Upper lobe of left lung (tissue), 6 donors: Measurements from ENCODE around the gene UBE4B. TPM values are rescaled to one million over a fixed set of nuclear protein-coding genes. Genes with fewer than 3 reads are reported as not detected.

ENCODE experiments used
- ATAC-seq, 2 donors: fragments of 200-7000 bp; cut with Tn5 transposase; one replicate each; pipeline ENCODE4 v1.9.1; 2022; ENCODE audit warnings: mild to moderate bottlenecking in 2 of 2, moderate library complexity in 2 of 2; ENCODE audit not compliant: low FRiP score in 2 of 2
- DNase-seq, 2 donors: peaks; one replicate each; pipeline ENCODE4 v3.0.0-alpha.2; 2019 to 2020
- H3K27ac ChIP-seq, 4 donors: fragments of 200-600 bp; sonication (generic); one replicate each; pipeline ENCODE4 v1.5.1; 2016 to 2019
- H3K27me3 ChIP-seq, 4 donors: fragments of 200-600 bp; sonication (generic); one replicate each; pipeline ENCODE4 v1.5.1; 2017 to 2019
- H3K36me3 ChIP-seq, 4 donors: fragments of 200-600 bp; sonication (generic); one replicate each; pipeline ENCODE4 v1.5.1; 2016 to 2019
- H3K4me1 ChIP-seq, 4 donors: fragments of 200-600 bp; sonication (generic); one replicate each; pipeline ENCODE4 v1.5.1; 2018 to 2019
- H3K4me3 ChIP-seq, 4 donors: fragments of 200-600 bp; sonication (generic); one replicate each; pipeline ENCODE4 v1.5.1; 2017 to 2019; ENCODE audit warnings: mild to moderate bottlenecking in 2 of 4, moderate library complexity in 1 of 4
- H3K9me3 ChIP-seq, 4 donors: fragments of 200-600 bp; sonication (generic); one replicate each; pipeline ENCODE4 v1.5.1; 2018 to 2019
- CTCF ChIP-seq, 6 experiments: fragments of 450-650 bp in 4 of 6; fragments of 200-600 bp in 2 of 6; sonication (generic) in 2 of 6; IDR thresholded peaks; one replicate each; pipeline ENCODE4 v1.5.1; 2016 to 2019; ENCODE audit warnings: antibody characterized with exemption in 6 of 6
- EP300 ChIP-seq, 4 donors: sonication (generic); formaldehyde crosslinking; IDR thresholded peaks; one replicate each; pipeline ENCODE4 v1.5.1; 2017; ENCODE audit warnings: antibody characterized with exemption in 4 of 4, control low read depth in 2 of 4
- POLR2A ChIP-seq, 4 donors: fragments of 450-650 bp; IDR thresholded peaks; one replicate each; pipeline ENCODE4 v1.5.1; 2016 to 2017; ENCODE audit warnings: antibody characterized with exemption in 4 of 4, mild to moderate bottlenecking in 2 of 4
- POLR2AphosphoS5 ChIP-seq, 2 donors: sonication (generic); formaldehyde crosslinking; IDR thresholded peaks; one replicate each; pipeline ENCODE4 v1.5.1; 2017; ENCODE audit warnings: antibody characterized with exemption in 2 of 2
- WGBS, 2 donors: methylation state at CpG; one replicate each; pipeline ENCODE4 v1.1.5; 2017 to 2018; 5-methylcytosine and 5-hydroxymethylcytosine counted together
- total RNA-seq, 6 donors: library from RNA; depleted of rRNA in 4 of 6; stranded (reverse); fragments of >200 nt in 4 of 6; gene quantifications; one replicate each; pipeline versions ENCODE4 v1.1.0 to v1.2.1, GENCODE V29; 2016 to 2021
- donor health status: DM: no; HTN: no; CAD: no; lungs with moderate emphysema.
- donor health status: DM: no; HTN: yes; CAD: no; lungs with severe emphysema.

UBE4B gene
- total RNA-seq, 6 donors from 2014 or later = 24.5 to 83.8 (median 42.8) TPM

- no peak for ATAC-seq
- no peak overlapping the region for H3K27ac ChIP-seq
- DNase-seq = no peak
- no peaks in the 10 kb centered on the region for H3K9me3 ChIP-seq
- no peak for TF ChIP-seq POLR2AphosphoS5 (IDR thresholded peaks at IDR 0.05)
- no peak for TF ChIP-seq EP300 (IDR thresholded peaks at IDR 0.05)
- TF ChIP-seq CTCF (IDR thresholded peaks at IDR 0.05) = no peak
- TF ChIP-seq POLR2A (IDR thresholded peaks at IDR 0.05) = no peak
- no peaks in the 10 kb centered on the region for H3K4me1 ChIP-seq
- 90 to 96% methylated on average over 4 of the region's 4 CpGs for WGBS, 2 donors
- H3K27me3 ChIP-seq = no peaks in the 10 kb centered on the region
- no peaks in the 10 kb centered on the region for H3K36me3 ChIP-seq
- no peak overlapping the region for H3K4me3 ChIP-seq
These were observed 154.2 kb downstream of the UBE4B start for GRCh38 chr1:10187026-10187334.

GRCh38 chr1:10188133-10188650 is 155.4 kb downstream of the UBE4B start:
- Histone ChIP-seq H3K36me3 (no peaks in the 10 kb centered on the region), H3K4me3 (no peak overlapping the region), H3K4me1 (no peaks in the 10 kb centered on the region), H3K27me3 (no peaks in the 10 kb centered on the region), H3K9me3 (no peaks in the 10 kb centered on the region), H3K27ac (no peak overlapping the region)
- DNase-seq = no peak
- WGBS, 2 donors = 93 to 98% methylated on average over 2 of the region's 2 CpGs
- ATAC-seq = no peak
- TF ChIP-seq EP300 (IDR thresholded peaks at IDR 0.05) (no peak), POLR2A (IDR thresholded peaks at IDR 0.05) (no peak), POLR2AphosphoS5 (IDR thresholded peaks at IDR 0.05) (no peak), CTCF (IDR thresholded peaks at IDR 0.05) (no peak)

- Histone ChIP-seq H3K27ac (no peak overlapping the region), H3K27me3 (no peaks in the 10 kb centered on the region), H3K4me1 (no peaks in the 10 kb centered on the region), H3K9me3 (no peaks in the 10 kb centered on the region), H3K4me3 (no peak overlapping the region), H3K36me3 (no peaks in the 10 kb centered on the region)
- DNase-seq = no peak
- peak in 1 of 2 donors; percentile 57 for ATAC-seq
- WGBS, 2 donors = 67 to 68% methylated on average over 3 to 4 of the region's 4 CpGs
- TF ChIP-seq CTCF (IDR thresholded peaks at IDR 0.05) (no peak), EP300 (IDR thresholded peaks at IDR 0.05) (no peak), POLR2AphosphoS5 (IDR thresholded peaks at IDR 0.05) (no peak), POLR2A (IDR thresholded peaks at IDR 0.05) (no peak)
These were observed 156.9 kb downstream of the UBE4B start for GRCh38 chr1:10189659-10190058.

DNA sequence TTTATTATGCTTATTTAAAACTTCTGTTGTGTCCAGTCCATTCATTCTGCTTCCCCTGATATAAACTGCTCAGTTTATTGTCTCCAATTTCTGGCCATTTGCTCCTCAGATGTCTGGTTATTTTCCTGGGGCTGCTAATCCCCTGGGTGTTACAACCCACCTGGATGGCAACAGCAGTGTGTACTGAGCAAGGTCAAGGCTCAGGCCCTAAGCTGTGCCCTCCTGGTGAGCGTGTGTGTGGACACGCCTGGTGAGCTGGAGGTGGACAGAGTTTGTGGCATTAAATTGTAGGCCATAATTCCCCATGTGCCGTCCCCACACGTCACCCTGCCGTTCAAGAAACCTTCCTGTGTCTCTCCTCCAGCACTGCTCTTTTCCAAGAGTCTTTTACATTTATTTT is 159.5 kb downstream of the UBE4B start:
- WGBS, 2 donors = 78 to 90% methylated on average over 5 of the region's 5 CpGs
- Histone ChIP-seq H3K4me3 (no peak overlapping the region), H3K27ac (no peak overlapping the region), H3K27me3 (no peaks in the 10 kb centered on the region), H3K36me3 (no peaks in the 10 kb centered on the region), H3K9me3 (no peaks in the 10 kb centered on the region), H3K4me1 (no peaks in the 10 kb centered on the region)
- TF ChIP-seq POLR2A (IDR thresholded peaks at IDR 0.05) (no peak), EP300 (IDR thresholded peaks at IDR 0.05) (no peak), CTCF (IDR thresholded peaks at IDR 0.05) (no peak), POLR2AphosphoS5 (IDR thresholded peaks at IDR 0.05) (no peak)
- DNase-seq (no peak), ATAC-seq (no peak)

DNA sequence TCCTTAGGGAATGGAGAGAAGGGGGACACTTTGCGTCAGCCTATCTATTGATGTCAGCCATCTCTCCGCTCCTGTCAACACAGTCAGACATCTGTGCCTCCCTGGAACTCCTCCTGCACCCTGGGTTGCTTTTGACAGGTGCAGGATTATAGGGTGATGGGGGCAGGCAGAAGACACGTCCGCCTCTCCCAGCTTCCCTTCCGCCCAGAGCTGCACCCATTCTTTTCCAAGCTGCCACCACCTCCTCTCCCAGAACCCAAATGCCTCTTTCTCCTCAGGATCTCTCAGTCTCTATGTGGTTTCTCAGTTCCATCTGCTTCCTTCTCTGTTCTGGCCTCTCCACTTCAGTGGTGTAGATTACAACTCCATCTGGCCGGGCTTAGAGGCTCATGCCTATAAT is 160.5 kb downstream of the UBE4B start:
- no peaks in the 10 kb centered on the region for H3K36me3 ChIP-seq
- H3K9me3 ChIP-seq = no peaks in the 10 kb centered on the region
- ATAC-seq = no peak
- TF ChIP-seq POLR2A (IDR thresholded peaks at IDR 0.05) (no peak), CTCF (IDR thresholded peaks at IDR 0.05) (no peak), EP300 (IDR thresholded peaks at IDR 0.05) (no peak), POLR2AphosphoS5 (IDR thresholded peaks at IDR 0.05) (no peak)
- DNase-seq = no peak
- H3K4me3 ChIP-seq = no peak overlapping the region
- H3K27me3 ChIP-seq = no peaks in the 10 kb centered on the region
- no peaks in the 10 kb centered on the region for H3K4me1 ChIP-seq
- 80 to 83% methylated on average over 6 of the region's 6 CpGs for WGBS, 2 donors
- H3K27ac ChIP-seq = no peak overlapping the region
